Melanocyte of skin (primary cell): ENCODE data around the gene ABHD11. TPM values are rescaled to one million over a fixed set of nuclear protein-coding genes. Genes with fewer than 3 reads are reported as not detected.

Source experiments
- small RNA-seq, 2 donors: library from RNA; depleted of rRNA; stranded (forward); fragments of <200 nt; gene quantifications; one replicate each; pipeline ENCODE3, GENCODE V24; 2012
- total RNA-seq, 2 donors: library from RNA; depleted of rRNA; stranded (reverse); fragments of >200 nt; gene quantifications; 2 replicates each; pipeline ENCODE4 v1.2.3, GENCODE V29; 2012

The ABHD11 gene, protein sequence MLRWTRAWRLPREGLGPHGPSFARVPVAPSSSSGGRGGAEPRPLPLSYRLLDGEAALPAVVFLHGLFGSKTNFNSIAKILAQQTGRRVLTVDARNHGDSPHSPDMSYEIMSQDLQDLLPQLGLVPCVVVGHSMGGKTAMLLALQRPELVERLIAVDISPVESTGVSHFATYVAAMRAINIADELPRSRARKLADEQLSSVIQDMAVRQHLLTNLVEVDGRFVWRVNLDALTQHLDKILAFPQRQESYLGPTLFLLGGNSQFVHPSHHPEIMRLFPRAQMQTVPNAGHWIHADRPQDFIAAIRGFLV
- 10 to 100 TPM in 1 of 2 donors, 1 to 10 TPM in 1; 10.0 to 20.0 TPM for total RNA-seq

DNA sequence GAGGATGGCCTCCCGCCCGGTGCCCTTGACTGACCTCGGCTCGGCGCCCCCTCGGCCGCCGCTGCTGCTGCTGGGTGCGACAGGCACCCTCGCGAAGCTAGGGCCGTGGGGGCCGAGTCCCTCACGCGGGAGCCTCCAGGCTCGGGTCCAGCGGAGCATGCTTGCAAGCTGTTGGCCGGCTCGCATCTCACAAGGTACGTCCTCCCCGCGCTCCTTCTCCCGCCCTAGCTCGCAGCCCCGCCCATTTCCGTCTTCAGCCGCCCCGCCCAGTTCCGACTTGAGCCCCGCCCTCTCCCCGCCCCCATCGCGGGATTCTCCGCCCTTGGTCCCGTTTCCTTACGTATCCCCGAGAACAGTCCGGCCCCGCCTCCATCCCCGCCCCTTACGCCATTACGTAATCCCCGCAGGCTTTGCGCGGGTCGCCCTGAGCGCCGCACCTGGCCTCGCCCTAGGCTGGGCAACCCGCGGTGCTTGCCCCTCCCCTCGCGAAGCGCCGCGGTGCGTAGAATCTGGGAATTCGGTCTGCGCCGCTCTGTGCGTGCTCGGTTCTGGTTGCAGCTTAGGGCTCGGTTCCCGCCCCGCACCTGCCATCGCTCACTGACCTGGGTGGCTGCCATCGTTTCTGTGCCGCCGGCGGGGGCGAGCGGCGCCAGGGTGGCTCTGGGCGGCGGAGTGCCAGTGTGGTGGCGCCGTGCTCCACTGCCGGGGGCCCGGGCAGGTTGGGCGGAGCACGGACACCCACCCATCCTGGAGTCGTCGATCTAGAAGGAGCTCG, at the start of gene ABHD11:
Gene ABHD11, minus strand, starts transcription at position 191 of the 775 bp plus-strand sequence. Its CDS starts 32 bp downstream, at position 159.

DNA sequence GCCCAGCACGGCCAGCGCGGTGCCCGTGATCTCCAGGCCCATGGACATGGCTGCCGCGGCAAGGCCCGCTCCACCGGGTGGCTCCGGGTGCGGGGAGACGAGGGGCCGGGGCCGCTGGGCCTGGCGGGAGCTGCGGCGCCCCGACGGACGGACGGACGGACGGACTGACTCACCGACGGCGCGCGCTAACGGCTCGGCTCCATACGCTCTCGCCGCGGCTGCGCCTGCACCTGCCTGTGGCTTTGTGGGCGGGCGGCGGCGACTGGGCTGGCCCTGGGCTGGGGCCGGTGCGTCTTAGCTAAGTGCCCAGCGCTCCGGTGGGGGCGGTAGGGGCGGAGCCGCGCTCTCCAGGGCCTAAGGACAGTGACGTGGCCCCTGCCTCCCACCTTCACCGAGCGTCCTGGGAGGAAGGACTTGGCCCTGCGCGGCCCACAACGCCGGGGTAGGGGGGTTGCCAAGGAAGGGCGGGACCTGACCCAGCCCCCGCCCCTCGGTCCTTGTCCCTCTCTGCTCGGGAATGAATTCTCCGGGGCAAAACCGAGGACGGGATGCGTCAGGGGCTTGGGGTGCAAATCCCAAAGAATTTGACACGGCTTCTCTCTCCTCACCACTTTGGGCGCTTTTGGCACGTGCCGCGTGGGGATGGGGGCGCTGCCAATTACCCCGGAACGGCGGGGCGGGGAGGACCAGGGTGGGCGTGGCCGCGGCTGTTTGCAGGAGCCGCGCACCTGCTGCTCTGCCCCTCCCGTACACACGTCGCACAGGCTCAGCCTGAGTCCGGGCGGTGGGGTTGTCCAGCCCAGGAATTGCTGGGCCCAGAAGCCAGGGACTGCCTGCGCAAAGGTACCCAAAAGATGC, 31.6 kb upstream of the ABHD11 start, which contains the start of gene CLDN3:
Gene CLDN3, minus strand, starts transcription at position 269 of the 858 bp plus-strand sequence. Its CDS starts 221 bp downstream, at position 48.

DNA sequence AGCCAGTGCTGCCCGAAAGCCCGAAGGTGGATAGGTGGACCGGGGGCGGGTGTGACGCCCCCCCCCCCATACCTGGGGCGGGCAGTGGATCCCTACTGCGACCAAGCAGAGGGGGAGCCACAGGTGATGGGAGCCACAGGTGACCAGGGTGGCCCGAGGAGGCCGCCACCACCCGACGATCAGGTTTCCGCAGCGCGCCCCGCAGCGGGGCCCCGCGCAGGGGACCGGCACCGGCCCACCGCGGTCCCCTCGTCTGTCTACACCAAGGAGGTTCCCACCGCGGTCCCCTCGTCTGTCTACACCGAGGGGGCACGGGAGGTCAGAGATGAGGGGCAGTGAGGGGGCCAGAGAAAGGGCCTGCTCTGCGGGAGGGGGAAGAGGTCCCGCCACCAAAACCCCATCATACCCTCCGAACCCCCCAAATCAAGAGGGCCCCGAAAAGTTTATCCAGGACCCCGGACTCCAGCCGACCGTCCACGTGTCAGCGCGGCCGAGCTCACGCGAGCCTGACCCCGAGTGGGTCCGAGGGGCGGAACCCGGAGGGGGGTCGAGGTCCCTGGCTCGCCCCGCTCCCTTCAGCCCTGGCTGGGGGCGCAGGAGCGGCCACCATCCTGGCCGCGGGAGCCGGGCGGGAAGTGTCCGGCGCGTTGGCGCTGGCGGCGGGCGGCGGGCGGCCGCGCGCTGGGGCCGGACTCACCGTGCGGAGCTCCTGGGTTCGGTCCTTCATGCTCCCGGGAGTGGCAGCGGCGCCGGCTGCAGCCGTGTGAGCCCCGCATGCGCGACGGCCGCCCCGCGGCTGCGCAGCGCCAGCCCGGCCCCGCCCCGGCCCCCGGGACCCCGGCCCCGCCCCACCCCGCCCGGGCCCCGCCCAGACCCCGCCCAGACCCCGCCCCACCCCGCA, 19.4 kb downstream of the ABHD11 start, which contains the start of gene STX1A:
Gene STX1A, minus strand, starts transcription at position 765 of the 901 bp plus-strand sequence. Its CDS starts 38 bp downstream, at position 727.

Small RNAs within 50 kb of the gene (small RNA-seq; reads per million reads assigned to genes)
- gene MIR4284 (0 to 0.04 reads per million in 2 donors), gene RN7SL265P (0 reads per million in 2 donors)

Other genes with a start within 250 kb of the ABHD11 start
- 10 to 100 TPM; 45.8 to 57.3 TPM for gene BAZ1B, start 216.5 kb downstream of the ABHD11 start, total RNA-seq
- gene BCL7B, start 181.1 kb downstream of the ABHD11 start, total RNA-seq: 10 to 100 TPM; 20.0 to 26.3 TPM
- 10 to 100 TPM; 62.3 to 86.9 TPM for gene TBL2, start 160.2 kb downstream of the ABHD11 start, total RNA-seq
- not detected for gene MLXIPL, start 114.3 kb downstream of the ABHD11 start, total RNA-seq
- 1 to 10 TPM; 3.3 to 3.4 TPM for gene VPS37D, start 71.0 kb downstream of the ABHD11 start, total RNA-seq
- 1 to 10 TPM; 2.8 to 3.7 TPM for gene DNAJC30, start 55.3 kb downstream of the ABHD11 start, total RNA-seq
- 10 to 100 TPM; 40.3 to 53.3 TPM for gene BUD23, start 55.2 kb downstream of the ABHD11 start, total RNA-seq
- 1 to 10 TPM; 3.8 to 7.0 TPM for gene STX1A, start 19.1 kb downstream of the ABHD11 start, total RNA-seq
- not detected for gene CLDN3, start 31.5 kb upstream of the ABHD11 start, total RNA-seq
- gene CLDN4, start 92.2 kb upstream of the ABHD11 start, total RNA-seq: under 1 TPM in 1 of 2 donors, not detected in 1; under 0.01 TPM
- 1 to 10 TPM in 1 of 2 donors, not detected in 1; 5.0 TPM for gene METTL27, start 103.7 kb upstream of the ABHD11 start, total RNA-seq
- gene TMEM270, start 122.4 kb upstream of the ABHD11 start, total RNA-seq: under 1 TPM in 1 of 2 donors, not detected in 1; 0.33 TPM